DMS 273 treated with DMSO at 0.1 percent for 48 hours (cell line): ENCODE results near the gene SMIM10.
"Not testable (repeated sequence)": the region's sequence is repeated elsewhere in the genome, so short reads cannot be mapped to it uniquely, and the experiment has no call there.

Source experiments
- DNase-seq: peaks from one replicate; lab custom pipeline; 2025; lab: John Stamatoyannopoulos, UW

SMIM10 gene

DNA sequence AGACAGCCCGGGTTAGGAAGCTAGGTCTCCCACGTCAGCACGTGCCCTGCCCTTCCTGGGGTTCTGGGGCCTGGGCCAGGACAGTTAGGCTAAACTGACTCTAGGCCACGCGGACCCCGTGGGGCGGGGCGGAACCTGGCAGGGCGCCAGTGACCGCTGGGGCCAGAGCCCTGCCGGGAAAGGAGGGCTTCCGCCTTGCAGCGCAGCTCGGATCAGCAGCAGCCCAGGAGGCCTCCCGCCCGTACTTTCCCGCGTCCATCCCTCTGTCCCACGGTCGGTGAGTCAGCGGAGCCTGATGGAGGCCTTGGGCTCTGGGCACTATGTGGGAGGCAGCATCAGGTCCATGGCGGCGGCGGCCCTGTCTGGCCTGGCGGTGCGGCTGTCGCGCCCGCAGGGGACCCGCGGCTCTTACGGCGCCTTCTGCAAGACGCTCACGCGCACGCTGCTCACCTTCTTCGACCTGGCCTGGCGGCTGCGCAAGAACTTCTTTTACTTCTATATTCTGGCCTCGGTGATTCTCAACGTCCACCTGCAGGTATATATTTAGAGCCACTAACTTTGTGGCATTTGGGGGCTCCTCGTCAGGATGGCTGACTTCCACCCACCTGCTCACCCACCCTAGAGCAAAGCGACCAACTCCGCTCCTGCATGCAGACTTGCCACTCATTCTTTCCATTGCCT lies at the start of gene SMIM10:
Gene SMIM10, plus strand, starts transcription at position 191 of the 681 bp plus-strand sequence. Its CDS starts 105 bp downstream, at position 296.
- no peak for DNase-seq

DNA sequence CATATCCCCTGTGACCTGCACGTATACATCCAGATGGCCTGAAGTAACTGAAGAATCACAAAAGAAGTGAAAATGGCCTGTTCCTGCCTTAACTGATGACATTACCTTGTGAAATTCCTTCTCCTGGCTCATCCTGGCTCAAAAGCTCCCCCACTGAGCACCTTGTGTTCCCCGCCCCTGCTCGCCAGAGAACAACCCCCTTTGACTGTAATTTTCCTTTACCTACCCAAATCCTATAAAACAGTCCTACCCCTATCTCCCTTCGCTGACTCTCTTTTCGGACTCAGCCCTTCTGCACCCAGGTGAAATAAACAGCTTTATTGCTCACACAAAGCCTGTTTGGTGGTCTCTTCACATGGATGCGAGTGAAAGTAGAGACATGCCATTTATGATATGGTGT lies 44.4 kb upstream of the SMIM10 start:
- not testable (repeated sequence) for DNase-seq

DNA sequence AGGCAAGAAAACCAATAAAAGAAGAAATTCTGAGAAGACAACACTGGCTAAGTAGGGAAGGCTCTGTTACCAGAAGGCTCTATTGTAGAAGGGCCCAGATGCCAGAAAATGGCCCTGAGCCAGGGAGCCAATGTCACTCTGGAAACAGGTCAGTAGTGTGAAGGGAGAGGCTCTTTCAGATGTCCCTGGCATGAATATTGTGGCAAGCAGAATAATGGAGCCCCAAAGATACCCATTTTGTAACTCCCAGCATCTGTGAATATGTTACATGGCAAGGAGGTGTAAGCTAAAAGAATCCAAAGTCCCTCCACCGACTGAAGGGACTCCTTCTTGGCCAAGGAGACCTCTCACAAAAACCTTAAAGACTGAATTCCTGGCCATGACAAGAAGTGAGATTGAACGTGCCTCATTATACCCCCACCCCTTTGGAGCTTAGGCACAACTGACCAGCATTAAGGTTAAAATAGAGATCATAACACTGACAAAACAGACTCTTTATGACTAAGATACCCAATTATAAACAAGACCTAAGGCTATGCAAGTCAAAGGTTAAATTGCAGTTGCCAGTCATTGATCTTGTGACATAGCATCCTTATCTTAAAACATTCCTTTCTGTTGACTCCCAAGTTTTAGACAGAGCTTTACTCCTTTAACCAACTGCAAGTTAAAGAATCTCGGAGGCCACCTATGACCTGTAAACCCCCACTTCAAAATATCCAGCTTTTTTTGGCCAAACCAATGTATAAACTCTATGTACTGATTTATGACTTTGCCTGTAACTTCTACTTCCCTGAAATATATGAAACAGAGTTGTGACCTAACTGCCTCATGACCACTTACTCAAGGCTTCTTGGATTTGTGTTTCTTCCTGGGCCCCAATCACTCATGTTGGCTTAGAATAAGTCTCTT lies 42.2 kb upstream of the SMIM10 start:
- DNase-seq, result no peak

DNA sequence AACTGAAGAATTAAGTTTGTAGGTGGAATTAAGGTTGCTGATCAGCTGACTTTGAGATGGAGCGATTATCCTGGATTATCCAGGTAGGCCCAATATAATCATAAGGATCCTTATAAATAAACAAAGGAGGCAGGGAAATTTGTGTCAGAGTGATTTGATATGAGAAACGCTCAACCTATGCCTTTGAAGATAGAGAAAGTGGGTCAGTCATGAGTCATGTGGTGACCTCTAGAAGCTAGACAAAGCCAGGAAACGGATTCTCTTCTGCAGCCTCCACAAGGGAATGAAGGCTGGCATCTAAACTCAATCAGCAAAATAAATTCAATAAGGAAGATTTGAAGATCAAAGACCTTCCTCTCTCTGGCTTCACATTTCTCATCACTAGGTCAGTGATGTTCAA lies 41.5 kb upstream of the SMIM10 start:
- no peak for DNase-seq

DNA sequence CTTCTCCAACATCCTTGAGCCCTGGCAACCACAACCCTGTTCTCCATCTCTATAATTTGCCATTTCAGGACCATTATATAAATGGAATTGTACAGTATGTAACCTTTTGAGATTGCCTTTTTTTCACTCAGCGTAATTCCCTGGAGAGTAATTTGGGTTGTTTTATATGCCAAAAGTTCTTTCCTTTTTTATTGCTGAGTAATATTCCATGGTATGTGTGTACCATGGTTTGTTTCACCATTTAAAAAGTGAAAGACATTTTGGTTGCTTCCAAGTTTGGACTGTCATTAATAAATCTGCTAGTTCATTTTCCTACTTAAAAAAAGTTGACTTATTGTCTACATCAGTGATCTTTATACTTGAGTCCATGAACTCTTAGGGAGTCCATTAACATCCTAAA lies 33.0 kb upstream of the SMIM10 start:
- no peak for DNase-seq

DNA sequence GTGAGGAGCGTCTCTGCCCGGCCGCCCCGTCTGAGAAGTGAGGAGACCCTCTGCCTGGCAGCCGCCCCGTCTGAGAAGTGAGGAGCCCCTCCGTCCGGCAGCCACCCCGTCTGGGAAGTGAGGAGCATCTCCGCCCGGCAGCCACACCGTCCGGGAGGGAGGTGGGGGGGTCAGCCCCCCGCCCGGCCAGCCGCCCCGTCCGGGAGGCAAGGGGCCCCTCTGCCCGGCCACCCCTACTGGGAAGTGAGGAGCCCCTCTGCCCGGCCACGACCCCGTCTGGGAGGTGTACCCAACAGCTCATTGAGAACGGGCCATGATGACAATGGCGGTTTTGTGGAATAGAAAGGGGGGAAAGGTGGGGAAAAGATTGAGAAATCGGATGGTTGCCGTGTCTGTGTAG lies 30.4 kb upstream of the SMIM10 start:
- not testable (repeated sequence) for DNase-seq

DNA sequence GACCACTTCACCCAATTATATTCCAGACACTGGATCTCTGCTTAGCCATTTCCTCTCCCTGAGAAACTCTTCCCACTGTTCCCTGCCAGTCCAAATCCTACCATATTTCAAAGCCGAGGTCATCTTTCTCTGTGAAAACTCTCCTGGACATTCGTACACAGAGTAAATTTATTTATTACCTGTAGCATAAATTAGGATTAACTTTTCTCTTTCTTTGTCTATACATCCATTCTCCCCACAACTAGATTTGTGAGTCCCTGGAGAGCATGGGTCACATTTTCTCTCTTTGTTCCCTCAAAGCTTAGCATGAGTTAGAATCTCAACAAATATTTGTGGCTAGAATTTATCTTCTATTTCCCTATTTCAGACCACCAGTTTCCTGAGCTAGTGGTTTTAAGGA lies 27.8 kb upstream of the SMIM10 start:
- no peak for DNase-seq

DNA sequence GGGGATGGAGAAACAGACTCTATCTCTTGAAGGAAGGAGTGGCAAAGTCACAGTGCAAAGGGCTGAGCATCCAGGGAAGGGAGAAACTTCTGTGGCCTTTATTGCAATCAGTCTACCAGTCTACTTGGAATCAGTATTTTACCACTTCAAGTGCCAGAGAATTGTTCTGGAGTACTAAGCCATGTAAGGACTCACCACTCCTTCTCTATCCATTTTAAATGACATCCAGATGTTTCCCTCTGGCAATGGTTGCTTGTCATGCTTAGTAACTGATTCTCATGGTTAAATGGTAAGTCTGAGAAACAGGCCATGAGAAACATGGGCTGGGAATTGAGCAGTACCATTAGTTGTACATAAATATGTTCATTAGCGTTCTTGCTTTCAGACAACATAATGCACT lies 21.1 kb upstream of the SMIM10 start:
- no peak for DNase-seq

DNA sequence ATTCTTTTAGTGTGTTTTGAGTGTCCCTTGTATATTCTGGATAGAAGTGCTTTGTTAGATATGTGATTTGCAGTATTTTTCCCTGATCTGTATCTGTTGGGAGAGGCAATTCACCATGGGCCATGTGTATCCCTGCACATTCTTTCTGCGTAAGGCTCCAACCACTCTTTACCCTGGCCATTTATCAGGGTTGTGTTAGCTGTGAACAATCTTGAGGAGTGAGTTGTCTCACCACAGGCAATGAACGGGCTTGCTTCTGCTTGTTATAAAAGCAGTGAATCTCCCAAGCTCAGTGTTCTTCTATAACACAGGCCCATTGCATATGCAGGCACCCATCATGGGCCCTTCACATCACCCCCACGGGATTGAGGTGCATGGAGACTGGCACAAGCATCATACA lies 18.9 kb upstream of the SMIM10 start:
- DNase-seq, result no peak

DNA sequence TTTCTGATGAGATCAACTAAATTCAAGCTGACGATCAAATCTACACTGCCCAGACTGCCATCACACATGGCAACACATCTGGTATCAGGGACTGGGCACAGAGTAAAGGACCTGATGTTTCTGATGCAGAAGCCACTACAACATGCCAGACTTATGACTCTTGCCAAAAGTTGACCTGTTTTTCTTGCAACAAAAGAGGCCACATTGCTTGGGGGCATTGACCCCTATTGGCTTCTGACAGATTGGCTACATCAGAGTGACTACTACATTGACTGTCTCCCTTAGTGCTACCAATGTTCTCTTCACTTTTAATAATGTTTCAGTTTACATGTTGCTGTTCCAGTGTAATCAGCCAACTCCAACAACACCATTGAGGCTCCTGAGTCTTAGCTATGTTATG lies 15.3 kb upstream of the SMIM10 start:
- DNase-seq, result no peak

DNA sequence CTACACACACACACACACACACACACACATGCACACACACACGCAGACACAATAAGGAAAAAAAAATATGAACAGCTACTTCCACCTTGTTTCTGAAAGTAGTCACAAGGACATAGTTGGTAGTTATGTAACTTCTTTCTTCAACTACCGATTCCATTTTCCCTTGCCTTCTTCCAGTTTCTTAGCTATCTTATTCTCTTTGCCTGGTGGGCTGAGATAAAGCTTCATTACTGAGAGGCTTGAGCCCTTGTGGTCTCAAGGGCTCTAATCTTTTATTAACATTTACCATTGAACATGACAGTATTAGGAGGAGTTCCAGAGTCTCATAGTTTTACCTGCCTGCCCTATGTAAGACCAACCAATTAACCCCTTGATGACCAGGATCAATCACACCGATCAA lies 8.9 kb upstream of the SMIM10 start:
- no peak for DNase-seq

DNA sequence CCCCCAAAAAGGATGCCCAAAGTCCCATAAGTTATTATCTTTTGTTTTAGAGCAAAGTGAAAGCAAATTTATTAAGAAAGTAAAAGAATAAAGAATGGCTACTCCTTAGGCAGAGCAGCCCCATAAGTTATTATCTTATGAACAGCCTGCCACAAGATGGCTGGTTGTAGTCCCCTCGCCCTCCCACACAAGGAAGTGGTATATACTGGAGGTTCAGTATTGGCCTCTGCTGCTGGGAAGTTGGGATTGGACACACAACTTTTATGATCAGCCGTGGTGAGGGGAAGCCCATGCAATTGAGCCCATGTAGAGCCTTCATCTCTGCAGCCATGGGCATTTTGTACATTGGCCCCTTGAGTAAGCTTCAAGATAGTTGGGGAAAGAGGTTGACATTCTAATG lies 8.0 kb upstream of the SMIM10 start:
- DNase-seq, result no peak

DNA sequence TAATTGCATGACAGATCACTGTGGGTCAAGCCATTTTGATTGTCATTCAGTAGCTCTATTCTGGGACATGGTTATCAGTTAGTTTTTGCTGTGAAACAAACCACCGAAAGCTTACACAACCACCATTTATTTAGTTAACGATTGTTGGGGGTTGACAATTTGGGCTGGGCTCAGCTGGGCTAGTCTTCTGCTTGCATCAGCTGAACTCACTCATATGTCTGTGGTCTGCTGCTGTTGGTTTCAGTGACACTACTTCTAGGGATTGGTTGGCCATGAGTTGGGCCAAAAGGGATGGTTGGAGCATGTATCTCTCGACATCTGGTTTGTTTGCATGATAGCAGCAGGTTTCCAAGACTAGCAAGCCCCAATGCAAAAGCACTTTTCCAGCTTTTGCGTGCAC lies 5.3 kb upstream of the SMIM10 start:
- DNase-seq, result no peak

DNA sequence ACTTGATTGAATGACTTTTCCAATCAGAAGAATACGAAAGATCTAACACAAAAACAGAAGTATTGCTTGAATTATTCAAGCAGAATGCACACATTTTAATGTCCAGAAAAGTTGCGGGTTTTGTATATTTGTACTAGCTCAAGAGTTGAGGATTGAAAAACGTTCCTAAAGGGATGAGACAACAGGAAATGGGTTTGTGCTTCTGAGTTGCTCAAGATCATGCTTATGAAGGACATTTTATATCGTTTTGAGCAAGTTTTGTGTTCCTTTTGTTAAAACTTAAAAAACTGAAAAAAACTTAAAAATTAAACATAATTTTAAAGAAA lies 353 bp upstream of the SMIM10 start:
- no peak for DNase-seq

DNA sequence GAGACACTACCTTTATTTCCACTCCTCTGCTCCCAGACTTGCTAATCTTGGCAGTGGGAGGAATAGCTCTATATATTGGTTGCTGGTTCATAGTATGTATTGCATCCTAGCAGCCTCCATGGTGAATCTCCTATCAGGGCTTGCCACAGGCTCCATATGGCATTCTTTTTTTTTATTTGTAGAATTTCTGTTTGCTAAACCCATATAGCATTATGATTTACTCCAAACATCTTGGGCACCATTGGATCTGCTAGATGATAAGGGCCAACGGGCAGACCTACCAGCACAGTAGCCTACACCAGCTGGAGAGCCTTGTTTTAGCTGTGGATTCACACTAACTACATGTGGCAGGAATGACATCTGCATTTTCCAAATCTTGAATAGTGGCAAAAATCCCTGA lies 6.9 kb downstream of the SMIM10 start:
- DNase-seq, result no peak

DNA sequence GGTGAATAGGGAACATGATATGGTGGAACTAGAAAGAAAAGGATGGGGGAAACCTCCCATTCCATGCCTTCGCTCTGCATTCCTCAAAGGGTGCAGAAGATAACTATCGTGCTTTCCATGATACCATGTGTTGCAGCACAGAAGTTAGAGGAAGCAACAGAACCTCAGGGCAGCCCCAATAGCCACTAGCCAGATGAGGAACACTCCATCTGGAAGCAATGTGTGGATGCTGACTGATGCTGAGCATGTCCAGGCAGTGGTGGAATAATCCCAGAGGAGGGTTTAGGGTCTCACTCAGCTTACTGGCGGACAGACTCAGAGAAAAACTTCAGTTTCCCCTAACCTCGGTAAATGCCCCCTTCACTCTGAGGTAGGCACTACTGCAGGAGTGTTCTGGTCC lies 7.5 kb downstream of the SMIM10 start:
- DNase-seq, result no peak

DNA sequence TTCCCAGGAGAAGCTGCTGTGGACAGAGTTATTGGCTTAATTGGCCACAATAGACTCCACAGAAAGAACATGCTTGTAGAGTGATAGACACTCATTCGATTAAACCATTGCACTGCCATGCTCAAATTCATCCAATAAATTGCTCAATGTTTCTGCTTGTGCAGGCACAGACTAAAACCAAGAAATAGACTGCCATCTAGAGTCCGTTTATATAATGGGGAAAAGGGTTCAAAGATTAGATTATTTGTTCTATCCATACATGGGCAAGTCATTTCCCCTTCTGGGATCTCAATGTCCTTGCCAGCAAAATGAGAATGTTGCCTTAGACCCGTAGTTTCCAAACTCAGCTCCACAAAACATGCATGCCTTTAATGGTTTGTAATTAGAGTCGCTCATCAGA lies 8.7 kb downstream of the SMIM10 start:
- no peak for DNase-seq

DNA sequence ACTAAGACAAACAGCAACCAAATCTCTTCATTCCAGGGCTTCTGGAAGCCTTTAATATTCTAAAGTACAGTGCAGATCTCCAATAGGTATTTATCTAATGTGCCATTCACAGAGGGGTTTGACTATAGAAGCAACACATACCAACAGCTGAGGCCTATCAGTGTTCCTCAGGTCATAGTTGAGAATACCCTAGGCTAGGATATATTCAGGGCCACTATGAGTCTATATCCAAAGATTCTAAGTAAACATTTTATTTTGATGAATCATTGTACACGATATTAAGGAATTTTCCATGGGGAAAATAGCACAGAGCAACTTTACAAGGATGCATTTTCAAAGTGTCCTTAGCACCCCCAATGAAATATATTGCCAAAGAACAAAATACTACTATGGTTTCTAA lies 9.7 kb downstream of the SMIM10 start:
- DNase-seq, result no peak

DNA sequence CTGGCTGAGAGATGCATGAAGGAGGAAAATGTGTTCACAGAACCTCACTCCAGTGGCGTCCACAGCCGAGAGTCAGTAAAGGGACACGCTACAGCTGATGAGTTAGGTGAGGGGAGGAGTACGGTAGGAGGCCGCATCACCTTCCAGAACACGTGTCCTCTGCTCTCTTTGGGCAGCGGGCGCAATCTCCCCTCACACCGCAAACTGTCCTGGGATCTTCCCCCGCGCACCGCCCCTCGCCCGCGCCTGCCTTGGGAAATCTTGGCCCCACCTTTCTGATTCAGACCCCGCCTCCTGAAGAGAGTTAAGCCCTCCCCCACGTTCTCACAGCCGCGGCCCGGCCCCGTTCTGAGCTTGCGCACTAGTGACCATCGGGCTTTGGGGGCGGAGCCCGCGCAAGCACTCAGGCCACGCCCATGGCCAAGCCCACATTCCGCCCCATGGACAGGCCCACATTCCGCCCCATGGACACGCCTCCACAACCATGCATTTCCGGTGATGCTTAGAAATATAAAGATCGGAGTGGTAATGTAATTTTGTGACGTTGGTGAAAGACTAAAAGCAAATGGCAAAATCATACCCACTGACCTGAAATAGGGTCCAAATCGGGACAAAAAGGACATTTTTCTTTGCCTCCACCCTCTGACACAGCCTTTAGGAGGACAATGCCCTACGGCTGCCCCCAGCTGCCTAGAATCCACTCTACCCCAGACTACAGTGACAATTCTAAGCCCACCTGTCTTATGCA lies 13.3 kb downstream of the SMIM10 start:
- peak; percentile 85 for DNase-seq

DNA sequence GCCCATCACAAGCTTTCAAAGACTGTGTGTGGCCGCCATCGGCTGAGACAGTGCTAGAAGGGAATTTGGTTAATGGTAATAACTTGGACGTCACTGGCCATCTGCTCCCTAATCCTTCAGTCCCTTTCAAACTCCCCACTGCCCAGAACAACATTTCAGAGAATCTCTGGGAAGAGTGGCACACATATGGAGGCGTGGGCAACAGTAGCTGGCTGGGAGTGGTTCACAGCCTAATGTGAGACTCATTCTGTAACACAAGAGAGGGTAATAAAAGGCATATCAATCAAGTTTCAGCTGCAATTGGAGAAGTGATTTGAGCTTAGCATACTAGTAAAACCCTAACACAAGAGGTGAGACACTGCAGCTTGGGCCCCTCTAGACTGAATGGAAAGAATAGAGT lies 15.4 kb downstream of the SMIM10 start:
- no peak for DNase-seq

DNA sequence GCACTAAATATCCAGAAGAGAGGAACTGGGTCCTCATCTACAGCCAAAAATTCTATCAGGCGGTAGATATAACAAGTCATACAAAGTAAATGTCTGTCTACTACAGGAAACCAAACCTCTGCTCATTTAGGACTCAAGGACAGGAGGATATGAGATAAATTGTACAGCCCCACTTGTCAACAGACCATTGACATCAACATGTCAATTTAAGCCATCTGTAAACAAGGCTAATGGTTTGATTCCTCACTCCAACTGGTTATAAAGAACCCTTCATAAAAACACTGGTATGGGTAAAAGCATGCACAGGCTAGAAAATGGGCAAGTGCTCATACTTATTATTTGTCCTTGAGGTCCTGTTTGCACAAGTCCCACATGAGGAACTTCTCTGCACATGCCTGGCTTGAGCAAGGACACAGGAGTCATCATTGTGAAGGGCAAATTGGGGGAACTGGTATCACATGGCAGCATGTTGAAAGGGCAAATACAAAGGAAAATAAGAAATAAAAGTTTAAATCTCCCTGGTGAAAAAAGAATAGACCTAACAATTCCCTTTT lies 18.3 kb downstream of the SMIM10 start:
- no peak for DNase-seq

DNA sequence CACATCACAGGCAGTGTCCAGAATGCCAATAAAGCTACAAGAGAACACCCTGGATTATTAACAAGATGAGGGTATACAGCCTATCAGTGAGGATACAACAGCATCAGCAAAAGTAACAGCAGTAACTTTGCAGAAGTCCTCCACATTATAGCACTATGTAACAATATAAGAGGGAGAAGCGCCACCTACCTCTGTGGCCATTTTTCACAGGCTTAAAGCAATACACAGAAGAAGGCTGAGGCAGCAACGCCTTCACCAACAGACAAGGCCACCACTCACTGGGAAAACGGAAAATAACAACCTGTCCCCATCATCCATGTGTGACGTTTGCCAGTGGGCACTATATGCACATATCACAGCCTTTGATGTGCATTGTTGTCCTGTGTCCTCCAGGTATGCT lies 19.0 kb downstream of the SMIM10 start:
- no peak for DNase-seq

DNA sequence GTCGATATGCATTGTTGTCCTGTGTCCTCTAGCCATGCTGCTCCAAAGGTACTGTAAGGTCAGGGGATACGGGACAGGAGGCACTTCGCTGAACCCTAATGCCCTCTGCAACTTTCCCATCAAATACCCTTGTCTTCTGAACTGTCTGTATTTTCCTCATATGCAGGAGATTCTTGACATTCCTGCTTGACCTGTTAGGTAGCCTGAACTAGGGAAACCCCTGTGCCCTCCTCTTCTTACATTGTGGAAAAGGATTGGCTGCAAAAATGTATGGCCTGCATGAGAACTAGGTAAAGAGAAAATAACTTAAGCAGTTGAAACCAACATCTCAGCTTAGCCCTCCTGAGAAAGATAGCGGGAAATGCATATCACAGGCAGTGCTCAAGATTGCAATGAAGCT lies 20.1 kb downstream of the SMIM10 start:
- DNase-seq, result no peak
